ENCODE results near the gene PHC2.

DNA sequence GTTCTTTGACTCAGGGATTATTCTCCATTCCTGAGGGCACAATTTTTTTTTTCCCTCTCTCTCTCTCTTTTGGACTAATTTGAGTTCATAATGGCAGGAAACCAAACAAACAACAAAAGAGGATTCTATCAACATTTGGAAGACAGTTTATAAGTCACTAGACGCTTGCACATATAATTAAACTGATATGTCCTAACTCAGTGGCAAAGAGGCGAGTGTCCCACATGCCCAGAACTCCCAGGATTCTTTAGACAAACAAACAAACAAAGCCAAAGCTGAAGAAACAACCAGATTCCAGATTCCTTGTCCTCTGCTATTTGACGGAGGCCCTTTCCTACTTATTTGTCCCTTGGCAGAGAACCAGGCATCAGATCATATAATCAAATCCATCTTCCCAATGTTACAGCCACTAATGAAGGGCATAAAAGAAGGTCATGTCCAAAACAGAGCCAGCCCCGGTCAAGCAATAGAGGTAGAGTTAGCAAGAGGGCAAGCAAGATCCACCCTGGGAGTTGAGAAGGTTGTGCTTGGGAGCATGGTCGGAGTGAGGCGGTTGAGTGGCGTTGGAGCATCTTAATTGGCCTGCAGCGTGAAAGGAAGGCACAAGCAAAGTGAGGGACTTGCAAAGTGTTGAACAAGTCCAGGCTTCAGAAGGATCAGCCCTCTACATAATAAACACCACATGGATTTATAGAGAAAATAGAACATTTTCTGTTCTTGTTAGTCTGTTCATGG is 144.3 kb downstream of the PHC2 start:
- TF ChIP-seq EP300 (IDR thresholded peaks at IDR 0.05; ENCODE audit: borderline replicate concordance) (no peak), CEBPB (IDR thresholded peaks at IDR 0.05) (no peak), YY1 (IDR thresholded peaks at IDR 0.05; ENCODE audit: low read depth) (no peak), REST (IDR thresholded peaks at IDR 0.05; ENCODE audit: low read depth) (no peak), RAD21 (IDR thresholded peaks at IDR 0.05; ENCODE audit: low read depth) (no peak), CREB1 (IDR thresholded peaks at IDR 0.05; ENCODE audit: low read depth) (no peak), EGR1 (IDR thresholded peaks at IDR 0.05) (no peak)
- TF ChIP-seq, protein P1, sequence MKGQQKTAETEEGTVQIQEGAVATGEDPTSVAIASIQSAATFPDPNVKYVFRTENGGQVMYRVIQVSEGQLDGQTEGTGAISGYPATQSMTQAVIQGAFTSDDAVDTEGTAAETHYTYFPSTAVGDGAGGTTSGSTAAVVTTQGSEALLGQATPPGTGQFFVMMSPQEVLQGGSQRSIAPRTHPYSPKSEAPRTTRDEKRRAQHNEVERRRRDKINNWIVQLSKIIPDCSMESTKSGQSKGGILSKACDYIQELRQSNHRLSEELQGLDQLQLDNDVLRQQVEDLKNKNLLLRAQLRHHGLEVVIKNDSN (IDR thresholded peaks at IDR 0.05), result no peak
